Fibroblast of lung (primary cell): ENCODE measurements around the gene RAD18. TPM values are rescaled to one million over a fixed set of nuclear protein-coding genes. Genes with fewer than 3 reads are reported as not detected.

ENCODE experiments used
- DNase-seq, 2 donors: peaks; one replicate each; pipeline versions ENCODE4 v3.0.0 to v3.0.0-alpha.2; 2010; ENCODE audit warnings: low read depth in 2 of 2
- H2AFZ ChIP-seq: 2 replicates; pipeline ENCODE4 v1.5.1; 2012; ENCODE audit warnings: low read length, control low read depth, inconsistent platforms
- H3K27ac ChIP-seq: 2 replicates; pipeline ENCODE4 v1.5.1; 2011; ENCODE audit warnings: low read length, control low read depth; ENCODE audit not compliant: insufficient read depth
- H3K27me3 ChIP-seq: 2 replicates; pipeline ENCODE4 v1.5.1; 2011; ENCODE audit warnings: mild to moderate bottlenecking, low read length; ENCODE audit not compliant: control insufficient read depth, insufficient read depth
- H3K36me3 ChIP-seq: 2 replicates; pipeline ENCODE4 v1.5.1; 2011; ENCODE audit warnings: low read length; ENCODE audit not compliant: control insufficient read depth, insufficient read depth
- H3K4me1 ChIP-seq: 2 replicates; pipeline ENCODE4 v1.5.1; 2011; ENCODE audit warnings: low read length; ENCODE audit not compliant: control insufficient read depth, insufficient read depth; ENCODE audit errors: extremely low read depth
- H3K4me2 ChIP-seq: 2 replicates; pipeline ENCODE4 v1.5.1; 2011; ENCODE audit warnings: low read length, control low read depth; ENCODE audit not compliant: insufficient read depth; ENCODE audit errors: extremely low read depth
- H3K4me3 ChIP-seq, 4 experiments: fragments of 200-600 bp in 1 of 4; sonication (generic) in 1 of 4; replicated peaks in 1 of 4; 2 replicates each; pipeline ENCODE4 v1.5.1; 2011 to 2016; ENCODE audit warnings: low read length in 4 of 4, low read depth in 3 of 4, mild to moderate bottlenecking in 3 of 4, control low read depth in 2 of 4, inconsistent platforms in 1 of 4, mixed read lengths in 1 of 4; ENCODE audit not compliant: insufficient read depth in 1 of 4; ENCODE audit errors: control extremely low read depth in 1 of 4
- H3K79me2 ChIP-seq: 2 replicates; pipeline ENCODE4 v1.5.1; 2012; ENCODE audit warnings: mild to moderate bottlenecking, low read length, inconsistent platforms; ENCODE audit not compliant: control insufficient read depth, insufficient read depth
- H3K9ac ChIP-seq: 2 replicates; pipeline ENCODE4 v1.5.1; 2011; ENCODE audit warnings: mild to moderate bottlenecking, low read length, control low read depth; ENCODE audit not compliant: insufficient read depth
- H3K9me3 ChIP-seq: 2 replicates; pipeline ENCODE4 v1.5.1; 2012; ENCODE audit warnings: low read depth, low read length; ENCODE audit not compliant: control insufficient read depth, insufficient read depth
- H4K20me1 ChIP-seq: 2 replicates; pipeline ENCODE4 v1.5.1; 2011; ENCODE audit warnings: low read length; ENCODE audit not compliant: control insufficient read depth, insufficient read depth; ENCODE audit errors: extremely low read depth
- CTCF ChIP-seq, 2 donors: IDR thresholded peaks in 1 of 2; conservative IDR thresholded peaks in 1 of 2; 1 replicate in 1 of 2; 2 replicates in 1 of 2; pipeline ENCODE4 v1.5.1; 2011 to 2012; ENCODE audit warnings: low read length in 2 of 2, control low read depth in 1 of 2, inconsistent platforms in 1 of 2, low read depth in 1 of 2, mild to moderate bottlenecking in 1 of 2
- EZH2 ChIP-seq: IDR thresholded peaks from 2 replicates; pipeline ENCODE4 v1.5.1; 2012; ENCODE audit warnings: low read length, control low read depth, mild to moderate bottlenecking; ENCODE audit errors: missing control alignments
- polyA plus RNA-seq, 2 donors: library from polyadenylated mRNA; depleted of rRNA in 1 of 2; stranded (reverse) in 1 of 2; unstranded in 1 of 2; fragments of >200 nt; gene quantifications; 2 replicates each; pipeline ENCODE4 v1.2.1, GENCODE V29; 2011 to 2012; ENCODE audit warnings: missing spikeins in 1 of 2
- total RNA-seq: library from RNA; depleted of rRNA; stranded (reverse); fragments of >200 nt; gene quantifications from 2 replicates; pipeline ENCODE4 v1.2.1, GENCODE V29; 2014

Gene RAD18
- total and polyA plus RNA-seq, 2 donors (not counting 1 experiment from before 2014, with no cell fraction given): 6.1 to 9.9 TPM

GRCh38 chr3:8929860-8930259 is 33.4 kb downstream of the RAD18 start:
- TF ChIP-seq EZH2: no peak
- TF ChIP-seq CTCF (conservative IDR thresholded peaks at IDR 0.05 in 1 of 2, IDR thresholded peaks at IDR 0.05 in 1 of 2; ENCODE audit: low read depth in 1 of 2, low read length in 2 of 2): no peak
- Histone ChIP-seq H3K9me3 (no peaks in the 10 kb centered on the region), H4K20me1 (no peaks in the 10 kb centered on the region), H3K4me3 (no peak overlapping the region), H3K27ac (no peak overlapping the region), H3K4me1 (no peaks in the 10 kb centered on the region), H3K9ac (no peak overlapping the region), H3K27me3 (no peaks in the 10 kb centered on the region), H2AFZ (no peak overlapping the region), H3K4me2 (no peak overlapping the region), H3K79me2 (no peaks in the 10 kb centered on the region), H3K36me3 (no peaks in the 10 kb centered on the region)
- no peak for DNase-seq

GRCh38 chr3:8914491-8914890 is 48.8 kb downstream of the RAD18 start:
- H3K9ac ChIP-seq: no peak overlapping the region
- no peak for TF ChIP-seq EZH2
- TF ChIP-seq CTCF (conservative IDR thresholded peaks at IDR 0.05 in 1 of 2, IDR thresholded peaks at IDR 0.05 in 1 of 2; ENCODE audit: low read depth in 1 of 2, low read length in 2 of 2): no peak
- no peak overlapping the region for H3K4me3 ChIP-seq
- H3K4me1 ChIP-seq: no peaks in the 10 kb centered on the region
- no peaks in the 10 kb centered on the region for H3K9me3 ChIP-seq
- no peaks in the 10 kb centered on the region for H4K20me1 ChIP-seq
- no peak for DNase-seq
- no peaks in the 10 kb centered on the region for H3K36me3 ChIP-seq
- no peaks in the 10 kb centered on the region for H3K27me3 ChIP-seq
- H3K79me2 ChIP-seq: no peaks in the 10 kb centered on the region
- no peak overlapping the region for H3K4me2 ChIP-seq
- no peak overlapping the region for H3K27ac ChIP-seq
- H2AFZ ChIP-seq: no peak overlapping the region

GRCh38 chr3:8911781-8912180 is 51.5 kb downstream of the RAD18 start:
- DNase-seq: no peak
- Histone ChIP-seq H3K79me2 (no peaks in the 10 kb centered on the region), H3K9me3 (no peaks in the 10 kb centered on the region), H3K27ac (no peak overlapping the region), H4K20me1 (no peaks in the 10 kb centered on the region), H3K27me3 (no peaks in the 10 kb centered on the region), H3K4me3 (no peak overlapping the region), H3K4me1 (no peaks in the 10 kb centered on the region), H3K4me2 (no peak overlapping the region), H3K9ac (no peak overlapping the region), H3K36me3 (no peaks in the 10 kb centered on the region), H2AFZ (no peak overlapping the region)
- TF ChIP-seq CTCF (conservative IDR thresholded peaks at IDR 0.05 in 1 of 2, IDR thresholded peaks at IDR 0.05 in 1 of 2; ENCODE audit: low read depth in 1 of 2, low read length in 2 of 2) (no peak), EZH2 (no peak)
